HG03521 (cell line): ENCODE results near the gene ATXN2L.
"Not testable (repeated sequence)": the region's sequence is repeated elsewhere in the genome, so short reads cannot be mapped to it uniquely, and the experiment has no call there.

Source experiments
- ATAC-seq: cut with Tn5 transposase; IDR thresholded peaks from one replicate; pipeline ENCODE4 v1.9.1; 2021; ENCODE audit warnings: mild to moderate bottlenecking, moderate library complexity; ENCODE audit not compliant: unreplicated experiment

ATXN2L gene

GRCh38 chr16:28822520-28823290, at the start of gene ATXN2L:
Gene ATXN2L (plus strand): TSS chr16:28822999. CDS start chr16:28823260, 261 bp downstream.
- ATAC-seq, result peak; percentile 42

GRCh38 chr16:28781697-28782096, 41.1 kb upstream of the ATXN2L start:
- not testable (repeated sequence) for ATAC-seq

- ATAC-seq, result not testable (repeated sequence)
Observed at GRCh38 chr16:28782357-28782756, 40.4 kb upstream of the ATXN2L start.

- ATAC-seq, result not testable (repeated sequence)
Observed at GRCh38 chr16:28802235-28803019, 20.4 kb upstream of the ATXN2L start.

GRCh38 chr16:28807445-28808120, 15.2 kb upstream of the ATXN2L start:
- not testable (repeated sequence) for ATAC-seq

GRCh38 chr16:28820016-28820415, 2.8 kb upstream of the ATXN2L start:
- no peak for ATAC-seq

GRCh38 chr16:28820546-28820945, 2.3 kb upstream of the ATXN2L start:
- not testable (repeated sequence) for ATAC-seq

- no peak for ATAC-seq
Observed at GRCh38 chr16:28821874-28822519, 802 bp upstream of the ATXN2L start.

- ATAC-seq, result peak; percentile 13
Observed at GRCh38 chr16:28823291-28823872, 583 bp downstream of the ATXN2L start.

GRCh38 chr16:28823873-28824716, 1.3 kb downstream of the ATXN2L start:
- peak; percentile 67 for ATAC-seq

- ATAC-seq, result no peak
Observed at GRCh38 chr16:28824717-28824973, 1.8 kb downstream of the ATXN2L start.

- no peak for ATAC-seq
Observed at GRCh38 chr16:28826141-28826540, 3.3 kb downstream of the ATXN2L start.

- ATAC-seq, result no peak
Observed at GRCh38 chr16:28829747-28830146, 6.9 kb downstream of the ATXN2L start.

GRCh38 chr16:28830531-28830930, 7.7 kb downstream of the ATXN2L start:
- ATAC-seq, result no peak

GRCh38 chr16:28834349-28834748, 11.6 kb downstream of the ATXN2L start:
- no peak for ATAC-seq

- ATAC-seq, result no peak
Observed at GRCh38 chr16:28834873-28835863, 12.4 kb downstream of the ATXN2L start.

- no peak for ATAC-seq
Observed at GRCh38 chr16:28835864-28836760, 13.3 kb downstream of the ATXN2L start.

GRCh38 chr16:28836761-28837064, 13.9 kb downstream of the ATXN2L start:
- ATAC-seq, result no peak
